DND-41 (cell line): ENCODE data around the gene TRIM49.
"Not testable (repeated sequence)": the region's sequence is repeated elsewhere in the genome, so short reads cannot be mapped to it uniquely, and the experiment has no call there.

Experiments
- ATAC-seq: fragments of 200-7000 bp; cut with Tn5 transposase; 3 replicates; pipeline ENCODE4 v1.9.1; 2021; ENCODE audit warnings: low read depth; ENCODE audit not compliant: insufficient read depth
- DNase-seq: peaks from one replicate; pipeline ENCODE4 v3.0.0-alpha.2; 2020
- H2AFZ ChIP-seq: 2 replicates; pipeline ENCODE4 v1.6.0; 2012; ENCODE audit warnings: low read depth, low read length
- H3K27ac ChIP-seq: 2 replicates; pipeline ENCODE4 v1.5.1; 2012; ENCODE audit warnings: low read length, inconsistent platforms
- H3K27me3 ChIP-seq: fragments of 200-600 bp; sonication (generic); 2 replicates; pipeline ENCODE4 v1.6.0; 2012; ENCODE audit warnings: low read length, mild to moderate bottlenecking, inconsistent platforms; ENCODE audit not compliant: insufficient read depth, poor library complexity
- H3K36me3 ChIP-seq: 2 replicates; pipeline ENCODE4 v1.5.1; 2012; ENCODE audit warnings: low read length, inconsistent platforms; ENCODE audit not compliant: insufficient read depth
- H3K4me1 ChIP-seq: 2 replicates; pipeline ENCODE4 v1.5.1; 2012; ENCODE audit warnings: mild to moderate bottlenecking, low read length; ENCODE audit not compliant: insufficient read depth
- H3K4me2 ChIP-seq: 2 replicates; pipeline ENCODE4 v1.6.0; 2012; ENCODE audit warnings: mild to moderate bottlenecking, moderate library complexity, low read length, inconsistent platforms; ENCODE audit not compliant: insufficient read depth
- H3K4me3 ChIP-seq, 2 experiments: fragments of 200-600 bp in 1 of 2; shearing (Covaris generic) in 1 of 2; 2 replicates each; pipeline ENCODE4 v1.5.1; 2012 to 2016; ENCODE audit warnings: inconsistent platforms in 2 of 2, low read length in 2 of 2, mild to moderate bottlenecking in 2 of 2, low read depth in 1 of 2, moderate library complexity in 1 of 2
- H3K79me2 ChIP-seq: 2 replicates; pipeline ENCODE4 v1.6.0; 2012; ENCODE audit warnings: low read length, inconsistent platforms; ENCODE audit not compliant: insufficient read depth
- H3K9ac ChIP-seq: 2 replicates; pipeline ENCODE4 v1.6.0; 2012; ENCODE audit warnings: low read depth, mild to moderate bottlenecking, inconsistent platforms, low read length, moderate library complexity
- H3K9me3 ChIP-seq: 2 replicates; pipeline ENCODE4 v1.5.1; 2012; ENCODE audit warnings: low read length, moderate library complexity, mild to moderate bottlenecking, inconsistent platforms; ENCODE audit not compliant: insufficient read depth, severe bottlenecking
- H4K20me1 ChIP-seq: 2 replicates; pipeline ENCODE4 v1.6.0; 2012; ENCODE audit warnings: low read length; ENCODE audit not compliant: insufficient read depth

Gene TRIM49, protein sequence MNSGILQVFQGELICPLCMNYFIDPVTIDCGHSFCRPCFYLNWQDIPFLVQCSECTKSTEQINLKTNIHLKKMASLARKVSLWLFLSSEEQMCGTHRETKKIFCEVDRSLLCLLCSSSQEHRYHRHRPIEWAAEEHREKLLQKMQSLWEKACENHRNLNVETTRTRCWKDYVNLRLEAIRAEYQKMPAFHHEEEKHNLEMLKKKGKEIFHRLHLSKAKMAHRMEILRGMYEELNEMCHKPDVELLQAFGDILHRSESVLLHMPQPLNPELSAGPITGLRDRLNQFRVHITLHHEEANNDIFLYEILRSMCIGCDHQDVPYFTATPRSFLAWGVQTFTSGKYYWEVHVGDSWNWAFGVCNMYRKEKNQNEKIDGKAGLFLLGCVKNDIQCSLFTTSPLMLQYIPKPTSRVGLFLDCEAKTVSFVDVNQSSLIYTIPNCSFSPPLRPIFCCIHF

DNA sequence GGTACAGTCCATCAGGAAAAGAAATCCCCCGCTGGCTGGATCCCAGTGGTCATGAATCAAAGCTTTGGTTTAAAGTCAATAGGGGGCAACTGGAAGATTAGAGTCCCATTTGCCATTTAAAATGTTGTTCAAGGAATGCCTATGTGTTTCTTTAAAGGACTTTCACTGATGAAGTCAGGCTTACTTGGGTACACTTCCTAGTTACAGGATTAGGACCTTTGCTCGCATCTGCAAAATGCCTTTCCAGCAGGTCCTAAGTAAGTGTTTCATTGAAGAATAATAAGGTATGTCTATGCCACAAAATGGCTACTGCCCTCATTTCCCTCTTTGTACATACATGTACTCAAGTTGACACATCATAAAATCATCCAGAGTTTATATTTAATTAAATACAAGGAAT, at the start of gene TRIM49:
TRIM49 (minus strand) TSS at position 101 of the 400 bp plus-strand sequence. CDS start 4,106 bp downstream, outside the sequence.
- not testable (repeated sequence) for H3K36me3 ChIP-seq, H3K79me2 ChIP-seq, H3K4me2 ChIP-seq, H3K9ac ChIP-seq, DNase-seq, H3K27ac ChIP-seq, H3K4me1 ChIP-seq, H3K27me3 ChIP-seq, H4K20me1 ChIP-seq, H3K9me3 ChIP-seq, H3K4me3 ChIP-seq, ATAC-seq, H2AFZ ChIP-seq

DNA sequence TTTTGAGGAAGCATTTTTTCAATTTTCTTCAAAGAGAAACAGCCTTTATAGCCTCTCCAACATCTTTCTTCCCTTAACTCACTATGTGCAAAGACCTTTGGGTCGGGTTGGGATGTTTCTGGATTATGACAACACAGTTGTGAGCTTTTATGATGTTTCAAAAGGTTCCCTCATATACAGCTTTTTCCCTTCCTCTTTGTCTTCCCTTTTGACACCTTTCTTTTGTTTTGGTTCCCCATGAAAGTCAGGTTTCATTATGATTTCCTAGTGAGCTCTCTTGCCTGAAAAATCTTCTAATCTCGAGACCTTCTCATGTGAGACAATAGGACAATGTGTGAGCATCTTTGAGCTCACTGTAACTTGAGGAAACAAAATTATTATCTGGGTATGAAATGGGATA, 18.3 kb upstream of the TRIM49 start:
- H3K4me3 ChIP-seq, H2AFZ ChIP-seq, H3K9ac ChIP-seq, H3K79me2 ChIP-seq, DNase-seq, H3K9me3 ChIP-seq, H3K4me2 ChIP-seq, ATAC-seq, H3K27ac ChIP-seq, H3K4me1 ChIP-seq, H4K20me1 ChIP-seq, H3K36me3 ChIP-seq, H3K27me3 ChIP-seq: not testable (repeated sequence)

DNA sequence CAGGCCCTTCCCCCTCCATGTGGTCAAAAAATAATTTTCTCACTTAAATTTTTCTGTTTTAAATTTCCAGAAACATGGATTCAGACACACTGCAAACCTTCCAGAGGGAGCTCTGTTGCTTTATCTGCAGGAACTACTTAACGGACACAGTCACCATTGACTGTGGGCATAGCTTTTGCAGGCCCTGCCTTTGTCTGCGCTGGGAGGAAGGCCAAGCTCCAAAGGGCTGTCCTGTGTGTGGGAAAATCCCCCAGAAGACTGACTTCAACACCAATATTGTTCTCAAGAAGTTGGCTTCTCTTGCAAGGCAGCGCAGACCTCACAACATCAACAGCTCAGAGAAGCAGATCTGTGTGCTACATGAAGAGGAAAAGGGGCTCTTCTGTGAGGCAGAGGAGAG, 11.6 kb upstream of the TRIM49 start:
- H3K9ac ChIP-seq, H4K20me1 ChIP-seq, ATAC-seq, H2AFZ ChIP-seq, H3K79me2 ChIP-seq, H3K4me2 ChIP-seq, H3K9me3 ChIP-seq, H3K4me1 ChIP-seq, H3K27ac ChIP-seq, H3K36me3 ChIP-seq, H3K4me3 ChIP-seq, DNase-seq, H3K27me3 ChIP-seq: not testable (repeated sequence)

DNA sequence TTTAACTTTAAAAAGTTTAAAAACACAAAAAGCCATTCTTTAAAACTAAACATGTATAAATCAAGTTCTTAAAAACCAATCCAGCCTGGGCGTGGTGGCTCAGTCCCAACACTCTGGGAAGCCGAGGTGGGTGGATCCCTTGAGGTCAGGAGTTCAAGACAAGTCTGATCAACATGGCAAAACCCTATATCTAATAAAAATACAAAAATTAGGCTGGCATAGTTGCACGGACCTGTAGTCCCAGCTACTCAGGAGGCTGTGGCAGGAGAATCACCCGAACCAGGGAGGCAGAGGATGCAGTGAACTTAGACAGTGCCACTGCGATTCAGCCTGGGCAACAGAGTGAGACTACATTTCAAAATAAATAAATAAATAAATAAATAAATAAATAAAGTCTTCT, 5.2 kb upstream of the TRIM49 start:
- not testable (repeated sequence) for H3K36me3 ChIP-seq, ATAC-seq, H4K20me1 ChIP-seq, H3K4me2 ChIP-seq, H3K9ac ChIP-seq, H2AFZ ChIP-seq, H3K4me3 ChIP-seq, H3K27ac ChIP-seq, H3K27me3 ChIP-seq, H3K79me2 ChIP-seq, H3K4me1 ChIP-seq, H3K9me3 ChIP-seq, DNase-seq

DNA sequence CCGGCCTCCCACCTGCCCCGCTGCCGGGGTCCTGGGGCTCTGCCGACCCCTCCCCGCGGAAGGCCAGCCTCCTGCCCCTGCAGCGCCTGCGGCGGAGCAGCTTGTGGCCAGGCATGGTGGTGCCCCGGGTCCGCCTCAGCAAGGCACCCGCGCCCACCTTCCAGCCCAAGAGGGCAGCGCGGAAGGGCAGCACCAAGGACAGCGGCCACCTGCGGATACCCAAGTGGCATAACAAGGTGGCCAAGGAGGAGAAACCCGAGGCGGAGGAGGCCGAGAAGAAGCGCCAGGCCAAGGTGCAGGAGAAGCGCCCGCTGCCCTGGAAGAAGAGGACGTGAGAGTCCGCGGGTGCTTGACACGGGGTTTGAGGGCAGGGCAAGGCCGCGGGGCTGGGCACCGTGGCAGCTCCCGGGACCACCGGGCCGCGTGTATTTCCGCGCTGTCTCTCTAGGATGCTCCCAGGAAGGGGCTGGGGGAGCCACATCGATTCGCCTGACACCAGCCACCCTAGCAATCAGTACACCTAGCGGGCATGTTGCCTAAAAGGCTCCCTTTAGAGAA, 20.8 kb downstream of the TRIM49 start:
- H3K9me3 ChIP-seq, H3K36me3 ChIP-seq, DNase-seq, ATAC-seq, H3K79me2 ChIP-seq, H3K4me3 ChIP-seq, H3K27ac ChIP-seq, H3K27me3 ChIP-seq, H4K20me1 ChIP-seq, H3K9ac ChIP-seq, H2AFZ ChIP-seq, H3K4me2 ChIP-seq, H3K4me1 ChIP-seq: not testable (repeated sequence)

DNA sequence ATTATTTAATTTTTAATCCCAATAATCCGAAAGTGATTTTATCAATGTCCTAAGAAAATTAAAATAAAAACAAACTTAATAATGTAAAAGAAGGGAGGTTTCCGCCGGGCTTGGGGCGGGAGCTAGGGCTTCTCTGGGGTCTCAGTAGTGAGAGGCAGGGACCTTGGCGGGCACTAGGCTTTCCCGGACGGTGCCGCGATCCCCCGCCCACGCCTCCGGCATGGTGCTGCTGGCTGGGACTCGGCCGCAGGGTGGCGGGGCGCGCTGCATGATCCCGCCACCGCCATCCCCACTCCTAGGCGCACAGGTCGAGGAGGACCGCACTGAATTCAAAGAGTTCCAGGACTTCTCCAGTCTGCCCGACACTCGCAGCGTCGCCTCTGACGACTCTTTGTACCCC, 22.6 kb downstream of the TRIM49 start:
- not testable (repeated sequence) for H4K20me1 ChIP-seq, H3K4me1 ChIP-seq, H3K27ac ChIP-seq, H3K4me2 ChIP-seq, H3K4me3 ChIP-seq, DNase-seq, H3K79me2 ChIP-seq, H2AFZ ChIP-seq, H3K9ac ChIP-seq, H3K27me3 ChIP-seq, ATAC-seq, H3K36me3 ChIP-seq, H3K9me3 ChIP-seq

DNA sequence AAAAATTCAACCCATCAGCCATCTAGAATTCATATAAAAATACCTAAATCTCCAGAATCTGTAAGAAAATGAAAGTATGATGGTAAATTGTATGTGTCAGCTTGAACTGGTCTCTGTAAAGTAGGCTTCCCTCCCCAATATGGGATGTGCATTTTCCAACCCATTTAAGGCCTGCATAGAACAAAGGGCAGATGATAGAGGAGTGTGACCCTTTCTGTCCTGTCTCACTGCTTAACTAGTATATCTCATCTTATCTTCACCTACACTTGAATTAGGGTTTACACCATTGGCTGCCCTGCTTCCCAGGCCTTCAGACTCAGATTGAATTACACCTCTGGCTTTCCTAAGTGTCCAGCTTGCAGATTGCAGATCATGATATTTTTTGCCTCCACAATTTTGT, 57.6 kb downstream of the TRIM49 start:
- not testable (repeated sequence) for H3K4me3 ChIP-seq, H3K4me1 ChIP-seq, H3K27ac ChIP-seq, DNase-seq, H3K36me3 ChIP-seq, H2AFZ ChIP-seq, H3K4me2 ChIP-seq, ATAC-seq, H4K20me1 ChIP-seq, H3K9ac ChIP-seq, H3K79me2 ChIP-seq, H3K27me3 ChIP-seq, H3K9me3 ChIP-seq
